GM23248 (cell line): ENCODE results near the gene UMAD1. TPM values are rescaled to one million over a fixed set of nuclear protein-coding genes. Genes with fewer than 3 reads are reported as not detected.
"Not testable (repeated sequence)": the region's sequence is repeated elsewhere in the genome, so short reads cannot be mapped to it uniquely, and the experiment has no call there.

Experiments
- DNase-seq: peaks from one replicate; pipeline ENCODE4 v3.0.0-alpha.2; 2015
- H2AFZ ChIP-seq: fragments of 200-600 bp; sonication (generic); 2 replicates; pipeline ENCODE4 v1.6.1; 2016; ENCODE audit warnings: antibody characterized with exemption
- H3F3A ChIP-seq: fragments of 200-600 bp; sonication (generic); 2 replicates; pipeline ENCODE4 v1.6.1; 2016; ENCODE audit warnings: mild to moderate bottlenecking, antibody characterized with exemption, mixed run types; ENCODE audit not compliant: insufficient read depth
- H3K27ac ChIP-seq: fragments of 200-600 bp; sonication (generic); 2 replicates; pipeline ENCODE4 v1.5.1; 2016; ENCODE audit warnings: mild to moderate bottlenecking
- H3K27me3 ChIP-seq: fragments of 200-600 bp; sonication (generic); replicated peaks from 2 replicates; pipeline ENCODE4 v1.6.1; 2016; ENCODE audit warnings: mild to moderate bottlenecking; ENCODE audit not compliant: insufficient read depth
- H3K36me3 ChIP-seq: fragments of 200-600 bp; sonication (generic); 2 replicates; pipeline ENCODE4 v1.6.1; 2016; ENCODE audit warnings: low read depth, mild to moderate bottlenecking
- H3K4me1 ChIP-seq: fragments of 200-600 bp; sonication (generic); 2 replicates; pipeline ENCODE4 v1.6.1; 2016; ENCODE audit warnings: mild to moderate bottlenecking; ENCODE audit not compliant: insufficient read depth
- H3K4me2 ChIP-seq: fragments of 200-600 bp; sonication (generic); one replicate; pipeline ENCODE4 v1.6.1; 2016; ENCODE audit warnings: mild to moderate bottlenecking; ENCODE audit not compliant: unreplicated experiment
- H3K4me3 ChIP-seq: fragments of 200-600 bp; sonication (generic); 2 replicates; pipeline ENCODE4 v1.5.1; 2016; ENCODE audit warnings: mild to moderate bottlenecking
- H3K79me2 ChIP-seq: fragments of 200-600 bp; sonication (generic); 2 replicates; pipeline ENCODE4 v1.6.1; 2016; ENCODE audit warnings: mild to moderate bottlenecking; ENCODE audit not compliant: insufficient read depth
- H3K9ac ChIP-seq: fragments of 200-600 bp; sonication (generic); 2 replicates; pipeline ENCODE4 v1.6.1; 2016; ENCODE audit warnings: mild to moderate bottlenecking
- H3K9me2 ChIP-seq: fragments of 200-600 bp; sonication (generic); 2 replicates; pipeline ENCODE4 v1.6.1; 2016; ENCODE audit warnings: mixed run types, mild to moderate bottlenecking, moderate library complexity; ENCODE audit not compliant: insufficient read depth
- H3K9me3 ChIP-seq: fragments of 200-600 bp; sonication (generic); one replicate; pipeline ENCODE4 v1.6.1; 2017; ENCODE audit warnings: low read depth
- H4K20me1 ChIP-seq: fragments of 200-600 bp; sonication (generic); 2 replicates; pipeline ENCODE4 v1.6.0; 2016; ENCODE audit not compliant: insufficient read depth
- EZH2 ChIP-seq: fragments of 200-600 bp; sonication (generic); IDR thresholded peaks from 2 replicates; pipeline ENCODE4 v1.6.1; 2018; ENCODE audit warnings: antibody characterized with exemption, mild to moderate bottlenecking; ENCODE audit not compliant: insufficient read depth, poor library complexity, severe bottlenecking
- EZH2phosphoT487 ChIP-seq: fragments of 200-600 bp; sonication (generic); IDR thresholded peaks from 2 replicates; pipeline ENCODE4 v1.6.1; 2018; ENCODE audit warnings: antibody characterized with exemption, moderate library complexity, mild to moderate bottlenecking, low read depth; ENCODE audit not compliant: insufficient read depth
- WGBS, 2 experiments: methylation state at CpG; one replicate each; pipeline ENCODE4 v1.1.6; 2015 to 2017; ENCODE audit warnings: low lambda C conversion rate in 2 of 2, low coverage in 1 of 2; ENCODE audit errors: missing lambda C conversion rate in 2 of 2; 5-methylcytosine and 5-hydroxymethylcytosine counted together
- in situ Hi-C: fragments of 300-500 bp; cut with MboI; formaldehyde crosslinking; loops from 2 replicates; pipeline ENCODE4 v1.15.0; 2020
- polyA plus RNA-seq: library from polyadenylated mRNA; unstranded; fragments of >200 nt; fragmentation: Nextera tagmentation; extraction: Ambion mirVana; gene quantifications from 2 replicates; pipeline ENCODE4 v1.2.1, GENCODE V29; 2016
- total RNA-seq: library from RNA; depleted of rRNA; stranded (reverse); fragments of >200 nt; shearing (Covaris generic); gene quantifications from 2 replicates; pipeline ENCODE4 v1.2.3, GENCODE V29; 2014

The UMAD1 gene
- total and polyA plus RNA-seq, 2 experiments from 2014 or later: 11.8 to 18.6 TPM

DNA sequence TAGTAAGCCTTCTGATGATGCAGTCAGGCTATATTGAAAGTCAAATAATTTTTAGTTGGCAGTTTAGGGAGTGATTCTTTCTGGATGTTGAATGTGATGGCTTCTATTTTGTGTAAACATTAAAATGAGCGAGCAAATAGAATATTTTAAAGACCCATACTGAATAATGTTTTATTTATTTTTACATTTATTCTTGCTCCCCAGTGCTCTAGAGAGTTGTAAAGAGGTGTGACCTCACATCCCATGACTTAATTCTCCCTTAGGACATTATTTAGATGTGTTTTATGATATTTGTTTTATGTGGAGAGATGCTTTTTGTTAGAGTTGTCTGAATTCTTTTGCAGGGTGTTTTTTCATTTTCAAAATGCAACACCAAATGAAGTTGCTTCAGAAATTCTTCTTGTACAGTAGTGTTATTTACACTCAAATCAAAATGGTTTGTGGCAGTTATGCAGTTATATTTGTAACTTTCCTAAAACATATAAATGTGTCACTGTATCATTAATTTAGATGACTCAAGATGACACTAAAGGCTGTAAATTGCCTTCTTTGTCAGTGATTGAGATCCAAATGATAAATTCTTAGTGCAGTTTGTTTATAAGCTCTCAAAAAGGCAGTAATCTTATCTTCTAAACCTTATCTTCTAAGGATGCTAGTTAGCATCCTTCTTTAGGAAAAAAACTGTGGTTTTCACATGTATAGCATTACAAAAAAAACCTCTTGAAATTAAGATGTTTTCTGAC lies 12.4 kb downstream of the UMAD1 start:
- H3K36me3 ChIP-seq: no peaks in the 10 kb centered on the region
- no peak overlapping the region for H3K4me3 ChIP-seq
- H2AFZ ChIP-seq: no peak overlapping the region
- DNase-seq: no peak
- H3K27ac ChIP-seq: no peak overlapping the region
- in situ Hi-C loops: no loop called here
- H4K20me1 ChIP-seq: no peaks in the 10 kb centered on the region
- peaks cover 11% of the 10 kb centered on the region for H3K79me2 ChIP-seq
- no peaks in the 10 kb centered on the region for H3K9me3 ChIP-seq
- H3K4me2 ChIP-seq: no peak overlapping the region
- WGBS, 2 experiments: 92 to 100% methylated on average over 1 of the region's 1 CpG
- H3F3A ChIP-seq: no peaks in the 10 kb centered on the region; the same call in 1 of the 2 replicates
- H3K27me3 ChIP-seq: no peaks in the 10 kb centered on the region
- H3K9me2 ChIP-seq: no peaks in the 10 kb centered on the region
- no peak overlapping the region for H3K9ac ChIP-seq
- TF ChIP-seq EZH2 (no peak), EZH2phosphoT487 (no peak)
- no peaks in the 10 kb centered on the region for H3K4me1 ChIP-seq

DNA sequence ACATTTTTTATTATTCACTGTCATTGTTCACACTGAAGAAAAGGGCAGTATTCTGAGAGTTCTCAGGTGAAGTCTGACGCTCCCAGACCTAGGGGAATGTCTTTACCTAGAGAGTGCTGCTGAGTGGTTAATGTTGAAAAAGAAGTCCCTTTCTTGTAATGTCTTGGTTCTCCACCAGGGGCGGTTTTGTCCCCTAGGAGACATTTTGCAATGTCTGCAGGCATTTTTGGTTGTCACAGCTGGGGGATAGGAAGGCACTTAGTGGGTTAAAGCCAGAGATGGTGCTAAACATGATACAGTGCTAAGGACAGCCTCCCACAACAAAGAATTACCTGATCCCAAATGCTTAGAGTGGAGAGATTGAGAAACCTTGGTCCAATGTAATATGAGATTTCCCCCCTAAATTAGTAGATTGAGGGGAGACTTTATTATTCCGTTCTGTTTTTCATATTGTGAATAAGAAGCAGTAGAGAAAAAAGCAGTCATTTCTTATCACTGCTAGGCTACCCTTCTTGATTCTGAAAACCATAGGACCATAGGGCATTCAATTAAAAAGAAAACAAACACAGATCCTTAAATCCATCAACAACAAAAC lies 13.1 kb downstream of the UMAD1 start:
- H3K9ac ChIP-seq: no peak overlapping the region
- H3K4me3 ChIP-seq: no peak overlapping the region
- peaks cover 6% of the 10 kb centered on the region; the same call in 1 of the 2 replicates for H3K79me2 ChIP-seq
- no peak for TF ChIP-seq EZH2
- TF ChIP-seq EZH2phosphoT487: no peak
- no peak overlapping the region for H2AFZ ChIP-seq
- no peaks in the 10 kb centered on the region for H3K9me2 ChIP-seq
- no peaks in the 10 kb centered on the region; the same call in 1 of the 2 replicates for H3F3A ChIP-seq
- no peaks in the 10 kb centered on the region for H3K36me3 ChIP-seq
- no peaks in the 10 kb centered on the region for H3K27me3 ChIP-seq
- H3K4me2 ChIP-seq: no peak overlapping the region
- in situ Hi-C loops: no loop called here
- H3K27ac ChIP-seq: no peak overlapping the region
- no peaks in the 10 kb centered on the region for H3K4me1 ChIP-seq
- WGBS, 2 experiments: 49 to 50% methylated on average over 3 of the region's 3 CpGs
- peak; percentile 23 for DNase-seq
- no peaks in the 10 kb centered on the region for H3K9me3 ChIP-seq
- H4K20me1 ChIP-seq: no peaks in the 10 kb centered on the region

DNA sequence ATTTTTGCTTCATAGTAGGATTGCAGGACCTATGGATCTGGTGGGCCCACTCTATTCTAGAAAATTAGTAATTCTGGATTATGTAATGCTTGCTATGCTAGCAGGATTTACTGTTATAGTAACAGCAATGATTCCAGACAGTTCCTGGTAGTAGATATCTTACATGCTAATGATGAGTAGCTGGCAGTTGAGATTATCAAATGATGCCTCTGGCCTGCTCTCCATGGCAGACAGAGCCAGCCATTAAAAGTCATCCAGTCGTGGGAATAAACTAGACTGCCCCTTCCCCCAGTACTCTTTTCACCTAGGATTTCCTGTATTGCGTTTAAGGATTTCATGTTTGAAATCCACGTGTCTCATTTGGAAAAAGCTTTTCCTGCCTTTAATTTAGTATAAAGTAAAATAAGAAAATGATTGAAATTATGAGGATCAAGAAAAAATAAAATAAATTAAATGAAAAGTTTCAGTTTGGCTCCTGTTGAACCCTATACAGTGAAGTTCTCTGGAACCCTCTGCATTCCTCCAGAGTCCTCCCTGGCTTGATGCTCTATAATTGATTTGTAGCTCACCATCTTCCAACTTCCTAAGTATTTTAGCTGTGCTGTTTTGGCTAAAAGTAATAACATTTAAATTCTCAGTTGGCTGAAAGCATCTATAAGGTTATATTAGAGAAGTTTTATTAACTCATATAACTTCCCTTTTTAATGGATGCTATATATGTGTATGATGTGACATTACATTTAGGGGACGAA lies 14.6 kb downstream of the UMAD1 start:
- Histone ChIP-seq H3K9me2 (no peaks in the 10 kb centered on the region), H3K9ac (no peak overlapping the region), H3K4me2 (no peak overlapping the region), H3K4me3 (no peak overlapping the region), H3K4me1 (no peaks in the 10 kb centered on the region), H3K79me2 (peaks cover 6% of the 10 kb centered on the region; the same call in 1 of the 2 replicates), H3K36me3 (no peaks in the 10 kb centered on the region), H3K27ac (no peak overlapping the region), H3F3A (no peaks in the 10 kb centered on the region; the same call in 1 of the 2 replicates), H2AFZ (no peak overlapping the region), H3K27me3 (no peaks in the 10 kb centered on the region), H4K20me1 (no peaks in the 10 kb centered on the region), H3K9me3 (no peaks in the 10 kb centered on the region)
- TF ChIP-seq EZH2phosphoT487 (no peak), EZH2 (no peak)
- WGBS, 2 experiments: 66 to 68% methylated on average over 4 of the region's 4 CpGs
- in situ Hi-C loops: no loop called here
- no peak for DNase-seq

DNA sequence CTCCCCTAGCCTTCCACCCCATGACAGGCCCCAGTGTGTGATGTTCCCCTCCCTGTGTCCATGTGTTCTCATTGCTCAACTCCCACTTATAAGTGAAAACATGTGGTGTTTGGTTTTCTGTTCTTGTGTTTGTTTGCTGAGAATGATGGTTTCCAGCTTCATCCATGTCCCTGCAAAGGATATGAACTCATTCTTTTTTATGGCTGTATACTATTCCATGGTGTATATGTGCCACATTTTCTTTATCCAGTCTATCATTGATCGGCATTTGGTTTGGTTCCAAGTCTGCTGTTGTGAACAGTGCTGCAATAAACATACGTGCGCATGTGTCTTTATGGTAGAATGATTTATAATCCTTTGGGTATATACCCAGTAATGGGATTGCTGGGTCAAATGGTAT lies 15.9 kb downstream of the UMAD1 start:
- WGBS, 2 experiments: 66 to 75% methylated on average over 3 of the region's 3 CpGs
- H3K36me3 ChIP-seq, H3K4me2 ChIP-seq, H3K4me3 ChIP-seq, H3K27ac ChIP-seq, H3K27me3 ChIP-seq, in situ Hi-C loops, H3K9me2 ChIP-seq, H3K9me3 ChIP-seq, DNase-seq, H3K79me2 ChIP-seq, H3K4me1 ChIP-seq, H4K20me1 ChIP-seq, H2AFZ ChIP-seq, H3F3A ChIP-seq, H3K9ac ChIP-seq: not testable (repeated sequence)
